Activated naive CD4-positive, alpha-beta T cell treated with anti-CD3 and anti-CD28 coated beads, Interleukin-2, amount 50 U/mL, for 72 hours (primary cell): ENCODE measurements around the gene CACNA1B. TPM values are rescaled to one million over a fixed set of nuclear protein-coding genes. Genes with fewer than 3 reads are reported as not detected.

ENCODE experiments used
- ATAC-seq, 2 donors: fragments of 150-1000 bp; cut with Tn5 transposase; 2 replicates each; pipeline ENCODE4 v1.10.0; 2021; ENCODE audit warnings: mild to moderate bottlenecking in 2 of 2, moderate library complexity in 2 of 2
- DNase-seq, 2 donors: peaks; one replicate each; pipeline ENCODE4 v3.0.0; 2021 to 2022; ENCODE audit warnings: low spot score in 2 of 2
- H3K27ac Mint-ChIP-seq, 2 donors: one replicate each; pipeline ENCODE4 v1.8.0; 2022; ENCODE audit warnings: mild to moderate bottlenecking in 2 of 2, mixed read lengths in 2 of 2
- H3K36me3 Mint-ChIP-seq, 2 donors: one replicate each; pipeline ENCODE4 v1.8.0; 2022; ENCODE audit warnings: mixed read lengths in 2 of 2
- H3K9me3 Mint-ChIP-seq, 2 donors: one replicate each; pipeline ENCODE4 v1.8.0; 2022; ENCODE audit warnings: mixed read lengths in 2 of 2
- total RNA-seq, 2 donors: library from RNA; stranded (reverse); gene quantifications; one replicate each; pipeline ENCODE4 v1.2.3, GENCODE V29; 2022

CACNA1B gene
- total RNA-seq, 2 donors from 2014 or later, result 0.04 to 0.07 TPM

- no peaks in the 10 kb centered on the region for H3K36me3 Mint-ChIP-seq
- no peak for ATAC-seq
Measured at GRCh38 chr9:137975936-137976565, 98.5 kb downstream of the CACNA1B start.

GRCh38 chr9:137977571-137978261 lies 100.1 kb downstream of the CACNA1B start:
- Mint-ChIP-seq H3K36me3 (no peaks in the 10 kb centered on the region), H3K9me3 (no peaks in the 10 kb centered on the region), H3K27ac (peak overlapping the region in 1 of 2 donors; percentile 54)
- DNase-seq (no peak), ATAC-seq (no peak)

More at GRCh38 chr9:137975936-137976565, 98.5 kb downstream of the CACNA1B start:
- no peaks in the 10 kb centered on the region for H3K9me3 Mint-ChIP-seq
- H3K27ac Mint-ChIP-seq, result no peak overlapping the region
- DNase-seq, result peak in 1 of 2 donors; percentile 25

GRCh38 chr9:137978262-137978714 lies 100.7 kb downstream of the CACNA1B start:
- Mint-ChIP-seq H3K9me3 (no peaks in the 10 kb centered on the region), H3K36me3 (no peaks in the 10 kb centered on the region)

GRCh38 chr9:137982200-137982599 lies 104.6 kb downstream of the CACNA1B start:
- Mint-ChIP-seq H3K36me3 (no peaks in the 10 kb centered on the region), H3K27ac (no peak overlapping the region), H3K9me3 (no peaks in the 10 kb centered on the region)
- no peak for DNase-seq
- no peak for ATAC-seq

More at GRCh38 chr9:137978262-137978714, 100.7 kb downstream of the CACNA1B start:
- no peak overlapping the region for H3K27ac Mint-ChIP-seq
- ATAC-seq (no peak), DNase-seq (no peak)

GRCh38 chr9:137984005-137984404 lies 106.4 kb downstream of the CACNA1B start:
- no peaks in the 10 kb centered on the region for H3K9me3 Mint-ChIP-seq
- H3K36me3 Mint-ChIP-seq, result no peaks in the 10 kb centered on the region
- ATAC-seq (no peak), DNase-seq (no peak)
- no peak overlapping the region for H3K27ac Mint-ChIP-seq

GRCh38 chr9:137984520-137985257 lies 107.1 kb downstream of the CACNA1B start:
- no peaks in the 10 kb centered on the region for H3K36me3 Mint-ChIP-seq
- H3K9me3 Mint-ChIP-seq, result no peaks in the 10 kb centered on the region
- no peak overlapping the region for H3K27ac Mint-ChIP-seq
- ATAC-seq (no peak), DNase-seq (no peak)

GRCh38 chr9:137985637-137986071 lies 108.1 kb downstream of the CACNA1B start:
- no peak for ATAC-seq
- Mint-ChIP-seq H3K27ac (no peak overlapping the region), H3K9me3 (no peaks in the 10 kb centered on the region), H3K36me3 (no peaks in the 10 kb centered on the region)
- DNase-seq, result no peak

GRCh38 chr9:137986268-137987099 lies 108.9 kb downstream of the CACNA1B start:
- Mint-ChIP-seq H3K36me3 (no peaks in the 10 kb centered on the region), H3K27ac (no peak overlapping the region), H3K9me3 (no peaks in the 10 kb centered on the region)
- DNase-seq (no peak), ATAC-seq (no peak)

- ATAC-seq (no peak), DNase-seq (no peak)
- H3K36me3 Mint-ChIP-seq, result no peaks in the 10 kb centered on the region
- no peaks in the 10 kb centered on the region for H3K9me3 Mint-ChIP-seq
- no peak overlapping the region for H3K27ac Mint-ChIP-seq
Measured at GRCh38 chr9:137987244-137988030, 109.9 kb downstream of the CACNA1B start.

- H3K27ac Mint-ChIP-seq, result no peak overlapping the region
- H3K36me3 Mint-ChIP-seq, result no peaks in the 10 kb centered on the region
- ATAC-seq, result no peak
- no peak for DNase-seq
- H3K9me3 Mint-ChIP-seq, result no peaks in the 10 kb centered on the region
Measured at GRCh38 chr9:137988051-137988450, 110.5 kb downstream of the CACNA1B start.

- Mint-ChIP-seq H3K36me3 (no peaks in the 10 kb centered on the region), H3K9me3 (no peaks in the 10 kb centered on the region), H3K27ac (no peak overlapping the region)
- ATAC-seq (no peak), DNase-seq (no peak)
Measured at GRCh38 chr9:137988701-137989100, 111.1 kb downstream of the CACNA1B start.

- ATAC-seq (no peak), DNase-seq (no peak)
- Mint-ChIP-seq H3K27ac (no peak overlapping the region), H3K36me3 (no peaks in the 10 kb centered on the region), H3K9me3 (no peaks in the 10 kb centered on the region)
Measured at GRCh38 chr9:137989156-137989555, 111.6 kb downstream of the CACNA1B start.

- no peak overlapping the region for H3K27ac Mint-ChIP-seq
- H3K9me3 Mint-ChIP-seq, result no peaks in the 10 kb centered on the region
- DNase-seq (no peak), ATAC-seq (no peak)
- H3K36me3 Mint-ChIP-seq, result no peaks in the 10 kb centered on the region
Measured at GRCh38 chr9:137989999-137990715, 112.6 kb downstream of the CACNA1B start.

- no peaks in the 10 kb centered on the region for H3K9me3 Mint-ChIP-seq
- H3K36me3 Mint-ChIP-seq, result no peaks in the 10 kb centered on the region
- ATAC-seq (no peak), DNase-seq (no peak)
- H3K27ac Mint-ChIP-seq, result no peak overlapping the region
Measured at GRCh38 chr9:138003485-138004190, 126.1 kb downstream of the CACNA1B start.
